ENCODE results near the gene NTRK3.

The NTRK3 gene

DNA sequence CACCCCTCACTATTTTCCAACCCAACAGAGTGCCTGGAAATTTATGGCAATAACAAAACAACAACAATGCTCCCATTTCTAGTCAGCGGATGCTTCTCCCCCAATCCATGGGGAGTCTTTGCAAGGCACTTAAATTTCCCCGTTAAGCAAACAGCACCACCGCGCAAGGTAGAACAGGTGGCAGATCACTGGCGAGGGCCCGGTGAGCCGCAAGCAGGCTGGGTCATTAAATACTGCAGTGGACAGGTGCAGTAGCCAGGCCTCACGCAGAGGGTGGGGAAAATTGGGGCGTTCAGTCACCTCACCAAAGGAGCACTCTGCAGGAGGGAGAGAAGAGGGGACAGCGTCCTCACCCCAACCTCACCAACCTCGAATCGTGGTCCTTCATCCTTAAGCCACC, 147.5 kb downstream of the NTRK3 start:
- DNase-seq (ENCODE audit: extremely low read depth, low read depth), result no peak
- TF ChIP-seq, protein P1, sequence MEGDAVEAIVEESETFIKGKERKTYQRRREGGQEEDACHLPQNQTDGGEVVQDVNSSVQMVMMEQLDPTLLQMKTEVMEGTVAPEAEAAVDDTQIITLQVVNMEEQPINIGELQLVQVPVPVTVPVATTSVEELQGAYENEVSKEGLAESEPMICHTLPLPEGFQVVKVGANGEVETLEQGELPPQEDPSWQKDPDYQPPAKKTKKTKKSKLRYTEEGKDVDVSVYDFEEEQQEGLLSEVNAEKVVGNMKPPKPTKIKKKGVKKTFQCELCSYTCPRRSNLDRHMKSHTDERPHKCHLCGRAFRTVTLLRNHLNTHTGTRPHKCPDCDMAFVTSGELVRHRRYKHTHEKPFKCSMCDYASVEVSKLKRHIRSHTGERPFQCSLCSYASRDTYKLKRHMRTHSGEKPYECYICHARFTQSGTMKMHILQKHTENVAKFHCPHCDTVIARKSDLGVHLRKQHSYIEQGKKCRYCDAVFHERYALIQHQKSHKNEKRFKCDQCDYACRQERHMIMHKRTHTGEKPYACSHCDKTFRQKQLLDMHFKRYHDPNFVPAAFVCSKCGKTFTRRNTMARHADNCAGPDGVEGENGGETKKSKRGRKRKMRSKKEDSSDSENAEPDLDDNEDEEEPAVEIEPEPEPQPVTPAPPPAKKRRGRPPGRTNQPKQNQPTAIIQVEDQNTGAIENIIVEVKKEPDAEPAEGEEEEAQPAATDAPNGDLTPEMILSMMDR (IDR thresholded peaks at IDR 0.05; ENCODE audit: low read depth, low read length), result no peak

DNA sequence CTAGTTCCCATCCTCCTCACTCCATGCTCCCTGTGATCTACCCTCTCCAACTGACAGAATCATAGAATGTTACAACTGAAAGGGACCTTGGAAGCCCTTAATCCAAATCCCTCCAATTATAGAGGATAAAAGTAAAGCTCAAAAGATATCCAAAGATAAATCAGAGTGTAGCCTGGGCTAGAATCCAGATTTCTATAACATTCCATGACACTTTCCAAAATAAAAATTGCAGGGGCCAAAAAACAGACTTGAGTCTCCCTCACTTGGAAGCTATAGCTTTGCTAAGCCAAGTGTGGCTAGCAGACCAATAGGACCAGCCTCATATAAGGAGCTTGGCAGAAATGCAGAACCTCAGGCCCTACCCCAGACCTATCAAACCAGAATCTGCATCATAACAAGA, 148.1 kb downstream of the NTRK3 start:
- TF ChIP-seq, protein P1 (IDR thresholded peaks at IDR 0.05; ENCODE audit: low read depth, low read length), result no peak
- DNase-seq (ENCODE audit: extremely low read depth, low read depth), result no peak

DNA sequence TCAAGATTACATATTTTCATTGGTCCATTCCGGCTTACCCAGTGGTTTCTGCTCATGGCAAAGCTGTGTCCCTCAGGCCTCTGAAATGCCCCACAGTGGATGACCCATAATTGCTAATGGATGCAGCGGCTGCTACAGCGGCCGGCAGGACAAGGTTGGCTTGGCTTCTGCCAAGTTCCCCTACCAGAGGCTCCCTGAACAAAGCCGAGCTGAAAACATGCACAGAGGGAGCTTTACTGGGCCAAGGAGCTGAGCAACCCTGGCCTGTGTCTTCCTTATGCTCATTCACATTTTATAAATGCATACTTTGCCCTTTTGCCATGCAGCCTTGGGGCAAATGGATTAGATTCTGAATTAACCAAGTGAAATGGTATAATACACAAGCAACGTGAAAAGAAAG, 150.5 kb downstream of the NTRK3 start:
- TF ChIP-seq, protein P1 (IDR thresholded peaks at IDR 0.05; ENCODE audit: low read depth, low read length), result no peak
- DNase-seq (ENCODE audit: extremely low read depth, low read depth), result no peak

GRCh38 chr15:88104357-88104756, 152.2 kb downstream of the NTRK3 start:
- no peak for DNase-seq (ENCODE audit: extremely low read depth, low read depth)
- TF ChIP-seq, protein P1 (IDR thresholded peaks at IDR 0.05; ENCODE audit: low read depth, low read length), result no peak

GRCh38 chr15:88100181-88100580, 156.4 kb downstream of the NTRK3 start:
- TF ChIP-seq, protein P1 (IDR thresholded peaks at IDR 0.05; ENCODE audit: low read depth, low read length), result no peak
- DNase-seq (ENCODE audit: extremely low read depth, low read depth), result no peak

DNA sequence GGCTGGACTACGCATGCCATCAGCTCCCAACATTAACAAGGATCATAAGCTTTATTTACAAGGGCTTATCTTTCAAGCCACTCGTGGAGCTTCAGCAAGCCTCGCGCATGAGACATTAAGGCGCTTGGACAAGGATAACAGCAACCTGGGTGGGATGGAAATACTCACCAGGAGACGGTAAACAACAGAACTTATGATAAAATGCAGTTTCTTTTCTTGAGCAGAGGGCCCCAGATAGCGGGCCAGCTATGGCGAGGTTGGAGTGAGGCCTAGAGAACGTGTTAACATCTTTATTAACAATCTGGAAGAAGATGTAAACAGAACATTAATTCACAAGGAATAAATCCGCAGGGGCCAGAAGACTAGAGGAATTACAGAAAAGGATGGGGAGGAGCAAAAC, 158.2 kb downstream of the NTRK3 start:
- TF ChIP-seq, protein P1 (IDR thresholded peaks at IDR 0.05; ENCODE audit: low read depth, low read length), result no peak
- DNase-seq (ENCODE audit: extremely low read depth, low read depth), result no peak

GRCh38 chr15:88091444-88092016, 165.0 kb downstream of the NTRK3 start:
- TF ChIP-seq, protein P1 (IDR thresholded peaks at IDR 0.05; ENCODE audit: low read depth, low read length), result no peak

More at GRCh38 chr15:88091444-88092016, 165.0 kb downstream of the NTRK3 start:
- DNase-seq (ENCODE audit: extremely low read depth, low read depth), result no peak

Measured in AG09319 (cell line).